CD4-positive, alpha-beta memory T cell (primary cell): ENCODE results near the gene ZFTA. TPM values are rescaled to one million over a fixed set of nuclear protein-coding genes. Genes with fewer than 3 reads are reported as not detected.

Experiments used
- CTCF ChIA-PET: fragments of 350-600 bp; sonication (Branson Sonifier 250); formaldehyde crosslinking; loops from one replicate; lab custom pipeline; 2021; ENCODE audit warnings: inconsistent platforms; ENCODE audit not compliant: partially characterized antibody; lab: Charles Lee
- POLR2A ChIA-PET: fragments of 350-600 bp; sonication (Branson Sonifier 250); formaldehyde crosslinking; loops from one replicate; lab custom pipeline; 2021; ENCODE audit not compliant: partially characterized antibody; lab: Charles Lee
- DNase-seq, 5 donors: peaks; one replicate each; pipeline versions ENCODE4 v3.0.0 to v3.0.0-alpha.2; 2020 to 2022; ENCODE audit warnings: mixed read lengths in 1 of 5
- H3K27ac ChIP-seq: one replicate; pipeline ENCODE4 v1.7.0; 2013; ENCODE audit warnings: low read depth, low read length
- H3K27me3 ChIP-seq: 2 replicates; pipeline ENCODE4 v1.7.0; 2013; ENCODE audit warnings: mild to moderate bottlenecking, low read length, moderate library complexity; ENCODE audit not compliant: insufficient read depth
- H3K36me3 ChIP-seq: 2 replicates; pipeline ENCODE4 v1.7.0; 2013; ENCODE audit warnings: mild to moderate bottlenecking, low read length, moderate library complexity; ENCODE audit not compliant: insufficient read depth
- H3K4me1 ChIP-seq: 2 replicates; pipeline ENCODE4 v1.7.0; 2013; ENCODE audit warnings: mild to moderate bottlenecking, low read length, moderate library complexity; ENCODE audit not compliant: insufficient read depth
- H3K4me3 ChIP-seq, 2 donors: one replicate each; pipeline ENCODE4 v1.7.0; 2013; ENCODE audit warnings: low read length in 2 of 2, mild to moderate bottlenecking in 1 of 2
- H3K9me3 ChIP-seq, 2 donors: one replicate each; pipeline ENCODE4 v1.7.0; 2013; ENCODE audit warnings: low read length in 2 of 2, control low read depth in 1 of 2; ENCODE audit not compliant: control insufficient read depth in 1 of 2
- H3K27ac Mint-ChIP-seq, 7 donors: one replicate each; pipeline ENCODE4 v1.8.0; 2020 to 2021; ENCODE audit warnings: mixed read lengths in 7 of 7, mild to moderate bottlenecking in 6 of 7, inconsistent platforms in 3 of 7, moderate library complexity in 3 of 7
- H3K27me3 Mint-ChIP-seq, 2 donors: one replicate each; pipeline ENCODE4 v1.8.0; 2020 to 2021; ENCODE audit warnings: mixed read lengths in 2 of 2
- H3K36me3 Mint-ChIP-seq, 2 donors: one replicate each; pipeline ENCODE4 v1.8.0; 2020 to 2021; ENCODE audit warnings: mixed read lengths in 2 of 2, inconsistent platforms in 1 of 2, mild to moderate bottlenecking in 1 of 2
- H3K4me1 Mint-ChIP-seq, 4 donors: one replicate each; pipeline ENCODE4 v1.8.0; 2020 to 2021; ENCODE audit warnings: mixed read lengths in 4 of 4, mild to moderate bottlenecking in 1 of 4
- H3K4me3 Mint-ChIP-seq, 8 donors: one replicate each; pipeline ENCODE4 v1.8.0; 2020 to 2021; ENCODE audit warnings: mixed read lengths in 8 of 8, mild to moderate bottlenecking in 7 of 8, moderate library complexity in 6 of 8, inconsistent platforms in 3 of 8
- H3K9me3 Mint-ChIP-seq, 8 donors: one replicate each; pipeline ENCODE4 v1.8.0; 2020 to 2021; ENCODE audit warnings: mixed read lengths in 8 of 8, mild to moderate bottlenecking in 5 of 8, inconsistent platforms in 3 of 8, moderate library complexity in 1 of 8
- intact Hi-C: fragments of 100-400 bp; cut with micrococcal nuclease; formaldehyde crosslinking; loops from one replicate; pipeline ENCODE4 v1.15.1; 2023
- polyA plus RNA-seq, 2 donors: library from polyadenylated mRNA; unstranded; fragments of 300-500 nt; fragmentation: Illumina TruSeq; gene quantifications; one replicate each; pipeline ENCODE4 v1.2.3, GENCODE V29; 2021
- total RNA-seq, 2 experiments: library from RNA; stranded (reverse); gene quantifications; one replicate each; pipeline ENCODE4 v1.2.3, GENCODE V29; 2021

The ZFTA gene
- total and polyA plus RNA-seq, 4 experiments from 2014 or later = 0.06 to 1.7 (median 1.4) TPM; not detected in 1

GRCh38 chr11:63795066-63795465, 26.5 kb upstream of the ZFTA start:
- CTCF ChIA-PET = no interaction called here
- Histone ChIP-seq H3K36me3 (no peaks in the 10 kb centered on the region), H3K4me3 (no peak overlapping the region), H3K9me3 (peaks cover 0 to 10% of the 10 kb centered on the region in 2 donors), H3K27ac (no peak overlapping the region), H3K4me1 (no peaks in the 10 kb centered on the region), H3K27me3 (no peaks in the 10 kb centered on the region)
- peaks cover 8 to 10% of the 10 kb centered on the region in 2 donors for H3K27me3 Mint-ChIP-seq
- H3K4me3 Mint-ChIP-seq = no peak overlapping the region
- peaks cover 0 to 22% (median 15%) of the 10 kb centered on the region in 8 donors for H3K9me3 Mint-ChIP-seq
- POLR2A ChIA-PET = interaction anchor here (0.6 kb wide), 1 partner anchor 130 kb away, joined by 3 read pairs; no protein-coding TSS in a partner anchor
- intact Hi-C loops = no loop called here
- DNase-seq = no peak
- no peak overlapping the region for H3K27ac Mint-ChIP-seq
- H3K36me3 Mint-ChIP-seq = no peaks in the 10 kb centered on the region
- peaks cover 0 to 6% (median 0%) of the 10 kb centered on the region in 4 donors for H3K4me1 Mint-ChIP-seq

- Mint-ChIP-seq H3K27me3 (peaks cover 7 to 8% of the 10 kb centered on the region in 2 donors), H3K4me3 (no peak overlapping the region), H3K27ac (no peak overlapping the region), H3K9me3 (peaks cover 0 to 23% (median 15%) of the 10 kb centered on the region in 8 donors), H3K36me3 (no peaks in the 10 kb centered on the region), H3K4me1 (peaks cover 0 to 6% (median 0%) of the 10 kb centered on the region in 4 donors)
- intact Hi-C loops = no loop called here
- Histone ChIP-seq H3K9me3 (peaks cover 0 to 10% of the 10 kb centered on the region in 2 donors), H3K4me1 (no peaks in the 10 kb centered on the region), H3K27me3 (no peaks in the 10 kb centered on the region), H3K36me3 (no peaks in the 10 kb centered on the region), H3K27ac (no peak overlapping the region), H3K4me3 (no peak overlapping the region)
- ChIA-PET CTCF (no interaction called here), POLR2A (no interaction called here)
- no peak for DNase-seq
Measured at GRCh38 chr11:63793161-63793560, 24.6 kb upstream of the ZFTA start.

DNA sequence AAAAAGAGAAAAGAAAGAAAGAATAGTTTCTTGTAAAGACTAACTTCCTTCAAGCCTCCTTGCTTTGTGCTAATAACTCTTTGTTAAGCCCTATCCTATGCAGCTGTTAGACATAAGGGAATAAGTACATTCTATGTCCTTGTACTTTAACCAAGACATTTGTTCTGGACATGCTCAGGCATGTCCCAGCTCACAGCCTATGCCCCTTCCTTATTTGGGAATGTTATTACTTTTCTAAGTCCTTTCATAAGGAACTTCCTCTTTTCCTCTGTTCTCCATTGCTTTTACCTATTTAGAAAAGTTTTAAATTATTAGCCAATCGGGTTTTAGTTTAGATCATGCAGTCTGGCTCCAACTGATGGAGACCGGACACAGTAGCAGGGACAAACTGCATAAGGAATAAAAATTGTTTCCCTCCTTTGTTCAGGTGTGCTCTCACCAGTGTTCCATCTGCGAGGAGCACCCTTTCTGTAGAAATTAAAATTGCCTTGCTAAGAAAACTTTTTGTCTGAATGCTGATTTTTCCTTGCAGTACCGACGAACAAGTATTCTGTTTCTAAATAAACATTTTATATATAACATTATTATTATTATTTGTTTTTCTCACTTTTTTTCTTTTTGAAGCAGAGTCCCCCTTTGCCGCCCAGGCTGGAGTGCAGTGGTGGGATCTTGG, 23.1 kb upstream of the ZFTA start:
- Mint-ChIP-seq H3K4me3 (no peak overlapping the region), H3K9me3 (peaks cover 0 to 23% (median 15%) of the 10 kb centered on the region in 8 donors), H3K27ac (no peak overlapping the region), H3K27me3 (peaks cover 3 to 6% of the 10 kb centered on the region in 2 donors), H3K36me3 (no peaks in the 10 kb centered on the region), H3K4me1 (peaks cover 0 to 6% (median 0%) of the 10 kb centered on the region in 4 donors)
- H3K4me3 ChIP-seq = no peak overlapping the region
- H3K27me3 ChIP-seq = no peaks in the 10 kb centered on the region
- DNase-seq = no peak
- intact Hi-C loops = no loop called here
- ChIA-PET CTCF (no interaction called here), POLR2A (no interaction called here)
- H3K27ac ChIP-seq = no peak overlapping the region
- no peaks in the 10 kb centered on the region for H3K36me3 ChIP-seq
- no peaks in the 10 kb centered on the region for H3K4me1 ChIP-seq
- peaks cover 0 to 10% of the 10 kb centered on the region in 2 donors for H3K9me3 ChIP-seq

GRCh38 chr11:63785823-63786222, 17.2 kb upstream of the ZFTA start:
- Histone ChIP-seq H3K27ac (no peak overlapping the region), H3K27me3 (no peaks in the 10 kb centered on the region), H3K4me1 (no peaks in the 10 kb centered on the region), H3K36me3 (no peaks in the 10 kb centered on the region), H3K9me3 (no peaks in the 10 kb centered on the region), H3K4me3 (no peak overlapping the region)
- H3K4me1 Mint-ChIP-seq = peaks cover 0 to 11% (median 5%) of the 10 kb centered on the region in 4 donors
- no peak overlapping the region for H3K4me3 Mint-ChIP-seq
- peaks cover 0 to 6% (median 0%) of the 10 kb centered on the region in 8 donors for H3K9me3 Mint-ChIP-seq
- H3K36me3 Mint-ChIP-seq = no peaks in the 10 kb centered on the region
- H3K27me3 Mint-ChIP-seq = peaks cover 1 to 4% of the 10 kb centered on the region in 2 donors
- intact Hi-C loops = no loop called here
- ChIA-PET POLR2A (no interaction called here), CTCF (interaction anchor here (0.7 kb wide), 1 partner anchor 739 kb away, joined by 3 read pairs; no protein-coding TSS in a partner anchor)
- H3K27ac Mint-ChIP-seq = no peak overlapping the region
- no peak for DNase-seq

DNA sequence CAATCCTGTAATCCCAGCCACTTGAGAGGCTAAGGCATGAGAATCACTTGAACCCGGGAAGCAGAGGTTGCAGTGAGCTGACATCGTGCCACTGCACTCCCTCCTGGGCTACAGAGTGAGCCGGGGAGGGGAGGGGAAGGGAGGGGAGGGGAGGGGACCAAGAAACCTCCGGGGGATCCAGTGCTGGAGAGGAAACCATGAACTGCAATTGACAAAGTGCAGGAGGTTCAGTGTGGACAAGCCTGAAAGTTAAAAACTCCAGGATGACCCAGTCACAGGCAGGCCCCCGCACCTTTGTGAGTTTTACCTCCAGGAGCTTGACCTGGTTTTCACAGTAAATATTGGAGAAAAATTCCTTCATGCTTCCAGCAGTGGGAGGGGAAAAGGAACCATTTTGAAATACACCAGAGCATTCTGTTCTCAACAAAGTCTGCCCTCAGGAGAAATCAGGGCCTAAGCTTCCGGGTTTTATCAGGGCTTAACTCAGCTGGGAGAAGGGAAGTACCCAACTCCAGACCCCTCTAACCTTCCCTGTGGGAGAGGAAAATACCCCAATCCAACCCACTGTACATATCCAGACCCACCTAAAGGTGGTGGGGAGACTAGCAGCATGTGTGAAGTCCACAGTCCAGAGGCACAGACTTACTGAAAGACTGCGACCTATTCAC, 15.5 kb upstream of the ZFTA start:
- ChIA-PET POLR2A (no interaction called here), CTCF (no interaction called here)
- no peak overlapping the region for H3K4me3 ChIP-seq
- H3K4me3 Mint-ChIP-seq = no peak overlapping the region
- no peak overlapping the region for H3K27ac ChIP-seq
- no peaks in the 10 kb centered on the region for H3K36me3 Mint-ChIP-seq
- no peak for DNase-seq
- H3K9me3 ChIP-seq = no peaks in the 10 kb centered on the region
- no peaks in the 10 kb centered on the region for H3K4me1 ChIP-seq
- H3K36me3 ChIP-seq = no peaks in the 10 kb centered on the region
- no peaks in the 10 kb centered on the region for H3K9me3 Mint-ChIP-seq
- H3K4me1 Mint-ChIP-seq = peaks cover 0 to 5% (median 5%) of the 10 kb centered on the region in 4 donors
- intact Hi-C loops = no loop called here
- no peak overlapping the region for H3K27ac Mint-ChIP-seq
- H3K27me3 ChIP-seq = no peaks in the 10 kb centered on the region
- peaks cover 1 to 4% of the 10 kb centered on the region in 2 donors for H3K27me3 Mint-ChIP-seq

GRCh38 chr11:63782749-63783148, 14.2 kb upstream of the ZFTA start:
- DNase-seq = no peak
- Mint-ChIP-seq H3K27me3 (peaks cover 3 to 4% of the 10 kb centered on the region in 2 donors), H3K27ac (no peak overlapping the region), H3K36me3 (no peaks in the 10 kb centered on the region), H3K4me1 (peaks cover 0 to 5% (median 5%) of the 10 kb centered on the region in 4 donors), H3K9me3 (no peaks in the 10 kb centered on the region), H3K4me3 (no peak overlapping the region)
- Histone ChIP-seq H3K27ac (no peak overlapping the region), H3K27me3 (no peaks in the 10 kb centered on the region), H3K4me1 (no peaks in the 10 kb centered on the region), H3K4me3 (no peak overlapping the region), H3K9me3 (no peaks in the 10 kb centered on the region), H3K36me3 (no peaks in the 10 kb centered on the region)
- intact Hi-C loops = no loop called here
- ChIA-PET POLR2A (no interaction called here), CTCF (interaction anchor here (0.8 kb wide), 1 partner anchor 162 kb away, joined by 3 read pairs; no protein-coding TSS in a partner anchor)

DNA sequence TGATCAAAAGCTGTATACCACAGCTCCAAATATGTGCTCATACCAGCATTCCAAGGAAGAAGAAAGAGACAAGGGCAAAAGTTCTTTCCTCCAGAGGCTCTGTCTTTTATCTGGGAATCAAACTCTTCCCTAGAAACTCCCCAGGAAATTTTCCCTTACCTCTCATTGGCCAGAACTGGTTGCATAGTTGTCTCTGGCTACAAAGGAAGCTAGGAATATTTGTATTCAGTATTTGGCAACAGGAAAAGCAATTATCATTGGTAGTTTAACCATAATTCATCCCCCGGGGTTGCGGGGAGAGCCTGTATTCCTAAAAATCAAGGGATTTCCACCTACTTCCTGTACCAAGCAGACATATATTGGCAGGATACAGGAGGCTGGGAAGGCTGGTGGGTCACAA, 10.5 kb upstream of the ZFTA start:
- intact Hi-C loops = no loop called here
- Histone ChIP-seq H3K27ac (no peak overlapping the region), H3K4me3 (no peak overlapping the region), H3K4me1 (no peaks in the 10 kb centered on the region), H3K27me3 (no peaks in the 10 kb centered on the region), H3K9me3 (no peaks in the 10 kb centered on the region), H3K36me3 (no peaks in the 10 kb centered on the region)
- no peak for DNase-seq
- CTCF ChIA-PET = interaction anchor here (1.4 kb wide), 1 partner anchor 11 kb away, joined by 4 read pairs; the partner anchor contains the start of gene ZFTA
- no peak overlapping the region for H3K4me3 Mint-ChIP-seq
- H3K36me3 Mint-ChIP-seq = no peaks in the 10 kb centered on the region
- no peaks in the 10 kb centered on the region for H3K9me3 Mint-ChIP-seq
- H3K27me3 Mint-ChIP-seq = peaks cover 3 to 4% of the 10 kb centered on the region in 2 donors
- POLR2A ChIA-PET = no interaction called here
- no peaks in the 10 kb centered on the region for H3K4me1 Mint-ChIP-seq
- H3K27ac Mint-ChIP-seq = no peak overlapping the region
